LNCaP clone FGC (cell line): ENCODE results near the gene BMPR1B.

ENCODE experiments used
- DNase-seq: peaks from one replicate; pipeline ENCODE4 v3.0.0-alpha.2; 2011; ENCODE audit warnings: low read depth
- H3K4me3 ChIP-seq: 2 replicates; pipeline ENCODE4 v1.5.1; 2011; ENCODE audit warnings: mild to moderate bottlenecking, low read depth, low read length, control low read depth
- TF ChIP-seq, protein P1 (sequence below): IDR thresholded peaks from 2 replicates; pipeline ENCODE4 v1.5.1; 2012; ENCODE audit warnings: mild to moderate bottlenecking; ENCODE audit not compliant: control insufficient read depth, insufficient read depth; ENCODE audit errors: extremely low read depth

BMPR1B gene

DNA sequence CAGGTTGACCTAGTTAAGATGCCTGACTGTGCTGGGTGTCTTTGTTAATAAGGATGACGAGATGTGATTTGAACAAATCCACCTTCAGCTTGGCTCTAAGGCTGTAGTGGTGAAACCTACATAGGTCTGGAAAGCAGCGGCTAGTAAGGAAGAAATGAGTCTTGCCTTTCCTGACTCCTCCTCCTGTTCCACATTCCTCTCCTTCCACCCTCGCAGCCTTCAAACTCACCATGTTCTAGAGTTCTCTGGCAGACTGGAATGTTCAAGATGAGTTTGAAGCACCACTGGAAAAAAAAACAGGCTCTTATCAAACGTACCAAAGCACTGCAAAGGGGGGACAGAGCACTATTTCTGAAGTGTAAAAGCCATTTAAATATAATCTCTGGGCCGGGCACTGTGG is 395.4 kb downstream of the BMPR1B start:
- no peak for DNase-seq
- H3K4me3 ChIP-seq = no peak overlapping the region
- TF ChIP-seq, protein P1, sequence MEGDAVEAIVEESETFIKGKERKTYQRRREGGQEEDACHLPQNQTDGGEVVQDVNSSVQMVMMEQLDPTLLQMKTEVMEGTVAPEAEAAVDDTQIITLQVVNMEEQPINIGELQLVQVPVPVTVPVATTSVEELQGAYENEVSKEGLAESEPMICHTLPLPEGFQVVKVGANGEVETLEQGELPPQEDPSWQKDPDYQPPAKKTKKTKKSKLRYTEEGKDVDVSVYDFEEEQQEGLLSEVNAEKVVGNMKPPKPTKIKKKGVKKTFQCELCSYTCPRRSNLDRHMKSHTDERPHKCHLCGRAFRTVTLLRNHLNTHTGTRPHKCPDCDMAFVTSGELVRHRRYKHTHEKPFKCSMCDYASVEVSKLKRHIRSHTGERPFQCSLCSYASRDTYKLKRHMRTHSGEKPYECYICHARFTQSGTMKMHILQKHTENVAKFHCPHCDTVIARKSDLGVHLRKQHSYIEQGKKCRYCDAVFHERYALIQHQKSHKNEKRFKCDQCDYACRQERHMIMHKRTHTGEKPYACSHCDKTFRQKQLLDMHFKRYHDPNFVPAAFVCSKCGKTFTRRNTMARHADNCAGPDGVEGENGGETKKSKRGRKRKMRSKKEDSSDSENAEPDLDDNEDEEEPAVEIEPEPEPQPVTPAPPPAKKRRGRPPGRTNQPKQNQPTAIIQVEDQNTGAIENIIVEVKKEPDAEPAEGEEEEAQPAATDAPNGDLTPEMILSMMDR = no peak

DNA sequence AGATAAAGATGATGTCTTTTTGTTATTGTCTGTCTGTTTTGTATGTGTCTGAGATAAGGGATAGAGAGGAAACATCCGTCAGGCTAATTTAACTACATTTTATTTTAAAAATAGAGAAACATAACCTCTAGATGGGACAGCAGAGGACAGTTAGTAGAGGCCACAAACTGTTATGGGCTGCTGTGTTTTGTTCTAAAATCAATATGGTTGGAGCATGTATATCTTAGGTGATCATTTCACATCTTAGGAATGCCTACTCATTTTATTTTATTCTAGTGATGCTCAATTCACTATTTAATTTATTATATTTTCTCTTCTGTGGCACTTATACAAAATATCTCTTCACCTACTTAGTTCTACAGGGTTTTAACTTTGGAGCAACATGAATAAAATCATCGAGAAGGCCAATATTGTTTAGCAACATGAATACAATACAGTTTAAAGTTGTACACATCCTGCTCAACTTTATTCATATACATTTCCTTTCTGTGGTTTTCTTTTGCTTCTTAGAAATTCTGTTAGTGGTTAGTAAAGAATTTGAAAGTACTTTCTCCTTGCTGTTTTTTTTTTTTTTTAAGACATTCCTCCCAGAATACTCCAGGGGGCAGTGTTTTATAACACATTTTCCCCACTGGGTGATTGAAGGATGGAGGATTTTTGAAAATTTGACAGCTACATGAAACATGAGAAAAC is 398.1 kb downstream of the BMPR1B start:
- peak; percentile 19 for DNase-seq
- no peak overlapping the region for H3K4me3 ChIP-seq
- TF ChIP-seq, protein P1 = peak; percentile 50

DNA sequence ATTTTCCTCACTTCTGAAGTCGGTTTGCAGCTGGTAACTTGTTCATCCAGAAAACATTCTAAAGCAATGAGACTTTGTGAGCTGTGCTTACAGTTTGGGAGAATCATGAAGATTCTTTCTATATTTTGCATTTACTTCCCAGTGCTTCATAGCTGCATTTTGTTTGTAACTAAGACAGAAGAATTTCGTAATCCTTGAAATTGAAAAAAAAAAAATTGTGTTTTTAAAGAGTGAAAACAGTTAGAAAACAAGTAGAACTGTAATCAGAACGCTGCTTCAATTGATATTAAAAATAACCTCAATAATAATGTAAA is 398.7 kb downstream of the BMPR1B start:
- TF ChIP-seq, protein P1 = no peak
- DNase-seq = no peak
- H3K4me3 ChIP-seq = no peak overlapping the region

DNA sequence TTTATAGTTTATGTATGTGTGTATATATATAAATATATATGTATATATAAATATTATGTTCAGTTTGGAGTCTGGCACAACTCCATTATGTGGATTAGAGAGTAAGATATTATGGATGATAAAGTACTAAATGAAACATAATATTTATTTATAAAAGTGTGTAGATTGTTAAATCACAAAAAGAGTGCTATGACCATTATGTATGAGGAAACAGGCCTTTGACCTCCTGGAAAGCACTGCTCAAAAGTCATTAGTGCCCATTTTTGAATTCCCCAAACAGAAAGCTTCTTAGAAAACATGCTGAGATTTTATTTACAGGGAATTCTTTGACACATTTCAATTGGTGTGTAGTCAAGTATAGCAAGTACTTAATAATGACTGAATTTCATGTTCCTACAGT is 399.8 kb downstream of the BMPR1B start:
- TF ChIP-seq, protein P1 = no peak
- DNase-seq = peak; percentile 70
- H3K4me3 ChIP-seq = no peak overlapping the region

DNA sequence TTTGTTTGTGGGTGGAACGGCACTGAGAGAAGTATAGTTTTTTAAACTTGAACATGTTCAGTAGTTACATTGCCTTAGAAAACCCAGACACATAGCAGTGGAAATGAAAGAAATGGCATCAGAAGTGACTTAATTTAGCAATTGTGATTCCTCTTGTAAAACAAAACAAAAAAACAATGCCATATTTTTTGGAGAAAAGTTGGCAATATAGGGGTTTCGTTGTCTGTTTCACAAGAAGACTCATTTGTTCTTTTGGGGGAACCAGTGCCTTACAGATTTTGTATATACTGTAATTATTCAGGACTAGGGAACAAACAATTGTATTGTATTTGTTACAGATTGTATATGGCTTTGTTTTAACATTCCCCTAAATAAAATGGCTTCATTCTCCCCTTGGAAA is 400.3 kb downstream of the BMPR1B start:
- H3K4me3 ChIP-seq = no peak overlapping the region
- TF ChIP-seq, protein P1 = no peak
- no peak for DNase-seq

DNA sequence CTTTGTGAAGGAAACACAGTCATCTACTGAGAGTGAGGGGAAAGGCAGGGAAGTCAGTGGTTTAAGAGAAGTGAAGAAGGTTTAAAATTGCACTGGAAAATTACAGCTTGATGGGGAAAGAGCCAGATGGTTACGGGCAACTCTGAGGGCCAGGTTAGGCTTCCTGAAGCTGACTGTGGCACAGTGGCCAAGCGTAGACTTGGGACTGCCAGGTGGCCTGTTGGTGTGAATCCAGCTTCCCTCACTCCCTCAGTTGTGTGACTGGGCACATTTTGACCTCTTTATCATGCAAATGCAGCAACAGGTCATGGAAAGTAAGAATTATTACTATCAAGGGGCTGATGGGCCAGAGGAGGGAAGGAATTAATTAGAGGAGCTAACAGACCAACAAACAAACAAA is 400.9 kb downstream of the BMPR1B start:
- no peak for DNase-seq

More for the DNA sequence above, 400.9 kb downstream of the BMPR1B start:
- TF ChIP-seq, protein P1 = no peak
- H3K4me3 ChIP-seq = no peak overlapping the region
